GM23338 (cell line): ENCODE measurements around the gene WASL. TPM values are rescaled to one million over a fixed set of nuclear protein-coding genes. Genes with fewer than 3 reads are reported as not detected.
A peak's percentile ranks its signal among the peaks of the same experiment; 100 is the strongest.
"Not testable (repeated sequence)": the region's sequence is repeated elsewhere in the genome, so short reads cannot be mapped to it uniquely, and the experiment has no call there.

Experiments
- ATAC-seq: fragments of 200-7000 bp; cut with Tn5 transposase; 3 replicates; pipeline ENCODE4 v1.9.1; 2020
- DNase-seq: peaks from one replicate; pipeline ENCODE4 v3.0.0-alpha.2; 2015; ENCODE audit warnings: low spot score
- H2AFZ ChIP-seq: fragments of 200-600 bp; sonication (generic); 2 replicates; pipeline ENCODE4 v1.8.0; 2016; ENCODE audit warnings: antibody characterized with exemption, mild to moderate bottlenecking, moderate library complexity
- H3F3A ChIP-seq: fragments of 200-600 bp; sonication (generic); replicated peaks from 2 replicates; pipeline ENCODE4 v1.8.0; 2017; ENCODE audit warnings: antibody characterized with exemption, mixed run types, low read depth
- H3K27ac ChIP-seq: fragments of 200-600 bp; sonication (generic); 2 replicates; pipeline ENCODE4 v1.6.1; 2016; ENCODE audit warnings: low read depth
- H3K27me3 ChIP-seq: fragments of 200-600 bp; sonication (generic); 2 replicates; pipeline ENCODE4 v1.8.0; 2016; ENCODE audit warnings: mild to moderate bottlenecking, mixed run types, moderate library complexity; ENCODE audit not compliant: insufficient read depth
- H3K36me3 ChIP-seq: fragments of 200-600 bp; sonication (generic); 2 replicates; pipeline ENCODE4 v1.8.0; 2016; ENCODE audit warnings: mild to moderate bottlenecking; ENCODE audit not compliant: insufficient read depth
- H3K4me1 ChIP-seq: fragments of 200-600 bp; sonication (generic); 2 replicates; pipeline ENCODE4 v1.8.0; 2016; ENCODE audit warnings: mild to moderate bottlenecking, moderate library complexity; ENCODE audit not compliant: insufficient read depth
- H3K4me2 ChIP-seq: fragments of 200-600 bp; sonication (generic); 2 replicates; pipeline ENCODE4 v1.7.1; 2017; ENCODE audit warnings: mixed run types
- H3K4me3 ChIP-seq: fragments of 200-600 bp; sonication (generic); 2 replicates; pipeline ENCODE4 v1.6.1; 2016; ENCODE audit warnings: mixed run types
- H3K79me2 ChIP-seq: fragments of 200-600 bp; sonication (generic); replicated peaks from 2 replicates; pipeline ENCODE4 v1.8.0; 2017; ENCODE audit warnings: mild to moderate bottlenecking; ENCODE audit not compliant: insufficient read depth
- H3K9me2 ChIP-seq: fragments of 200-600 bp; sonication (generic); 2 replicates; pipeline ENCODE4 v1.8.0; 2017; ENCODE audit not compliant: insufficient read depth
- H4K20me1 ChIP-seq: fragments of 200-600 bp; sonication (generic); replicated peaks from 2 replicates; pipeline ENCODE4 v1.8.0; 2017; ENCODE audit warnings: mild to moderate bottlenecking; ENCODE audit not compliant: insufficient read depth
- H3K27ac Mint-ChIP-seq: 2 replicates; pipeline ENCODE4 v1.8.0; 2020; ENCODE audit warnings: inconsistent platforms, mild to moderate bottlenecking, moderate library complexity, mixed read lengths
- H3K27me3 Mint-ChIP-seq: 3 replicates; pipeline ENCODE4 v1.8.0; 2022; ENCODE audit warnings: low read depth, mild to moderate bottlenecking, moderate library complexity, mixed read lengths, inconsistent platforms; ENCODE audit not compliant: insufficient read depth, poor library complexity
- H3K36me3 Mint-ChIP-seq: 3 replicates; pipeline ENCODE4 v1.8.0; 2021; ENCODE audit warnings: low read depth, mild to moderate bottlenecking, inconsistent platforms, moderate library complexity, mixed read lengths
- H3K4me1 Mint-ChIP-seq: 3 replicates; pipeline ENCODE4 v1.8.0; 2020; ENCODE audit warnings: mild to moderate bottlenecking, inconsistent platforms, mixed read lengths
- H3K4me3 Mint-ChIP-seq: 3 replicates; pipeline ENCODE4 v1.8.0; 2021; ENCODE audit warnings: moderate library complexity, mild to moderate bottlenecking, inconsistent platforms, mixed read lengths
- H3K9me3 Mint-ChIP-seq: 3 replicates; pipeline ENCODE4 v1.8.0; 2020; ENCODE audit warnings: moderate library complexity, mild to moderate bottlenecking, inconsistent platforms, mixed read lengths
- CREB1 ChIP-seq: fragments of 250-450 bp; sonication (Bioruptor Pico); IDR thresholded peaks from 2 replicates; pipeline ENCODE4 v1.5.0; 2020; ENCODE audit warnings: low read depth, mild to moderate bottlenecking, moderate library complexity
- CTCF ChIP-seq, 2 experiments: fragments of 200-600 bp in 1 of 2; sonication (generic) in 1 of 2; conservative IDR thresholded peaks; 2 replicates each; pipeline versions ENCODE4 v1.5.1 to v1.6.1; 2016 to 2017; ENCODE audit warnings: antibody characterized with exemption in 2 of 2, low read depth in 2 of 2, mild to moderate bottlenecking in 2 of 2, moderate library complexity in 1 of 2
- ETS1 ChIP-seq: IDR thresholded peaks from 2 replicates; pipeline ENCODE4 v1.6.1; 2016; ENCODE audit warnings: antibody characterized with exemption
- EZH2 ChIP-seq: fragments of 200-600 bp; sonication (generic); IDR thresholded peaks from one replicate; pipeline ENCODE4 v1.8.0; 2017; ENCODE audit warnings: antibody characterized with exemption, mild to moderate bottlenecking, low read depth; ENCODE audit not compliant: unreplicated experiment
- EZH2phosphoT487 ChIP-seq: fragments of 200-600 bp; sonication (generic); IDR thresholded peaks from one replicate; pipeline ENCODE4 v1.8.1; 2018; ENCODE audit warnings: antibody characterized with exemption; ENCODE audit not compliant: unreplicated experiment
- JUNB ChIP-seq: IDR thresholded peaks from one replicate; pipeline ENCODE4 v1.6.1; 2016; ENCODE audit warnings: antibody characterized with exemption; ENCODE audit not compliant: unreplicated experiment
- NANOG ChIP-seq: IDR thresholded peaks from 2 replicates; pipeline ENCODE4 v1.6.1; 2016; ENCODE audit warnings: antibody characterized with exemption, borderline replicate concordance
- POLR2AphosphoS5 ChIP-seq: IDR thresholded peaks from 2 replicates; pipeline ENCODE4 v1.6.1; 2016; ENCODE audit warnings: antibody characterized with exemption, low read depth
- REST ChIP-seq: IDR thresholded peaks from one replicate; pipeline ENCODE4 v1.6.1; 2018; ENCODE audit warnings: antibody characterized with exemption; ENCODE audit not compliant: unreplicated experiment
- ZNF114 ChIP-seq: fragments of 250-450 bp; sonication (Bioruptor Pico); IDR thresholded peaks from 2 replicates; pipeline ENCODE4 v1.5.0; 2020; ENCODE audit warnings: mild to moderate bottlenecking, moderate library complexity
- ZNF331 ChIP-seq: fragments of 250-450 bp; sonication (Bioruptor Pico); IDR thresholded peaks from 2 replicates; pipeline ENCODE4 v1.5.0; 2020; ENCODE audit warnings: low read depth, mild to moderate bottlenecking, moderate library complexity
- polyA plus RNA-seq: library from polyadenylated mRNA; unstranded; fragments of >200 nt; fragmentation: Nextera tagmentation; extraction: Ambion mirVana; gene quantifications from 2 replicates; pipeline ENCODE4 v1.2.1, GENCODE V29; 2016
- total RNA-seq: library from RNA; depleted of rRNA; stranded (reverse); fragments of >200 nt; shearing (Covaris generic); gene quantifications from 2 replicates; pipeline ENCODE4 v1.2.3, GENCODE V29; 2014

WASL gene
- total and polyA plus RNA-seq, 2 experiments from 2014 or later, result 36.4 to 45.3 TPM

- H3K9me2 ChIP-seq, H3K36me3 ChIP-seq, H3K4me3 ChIP-seq, ATAC-seq, H3K27me3 Mint-ChIP-seq, DNase-seq, H2AFZ ChIP-seq, H3F3A ChIP-seq, H4K20me1 ChIP-seq, H3K4me3 Mint-ChIP-seq, H3K9me3 Mint-ChIP-seq, H3K27me3 ChIP-seq, H3K79me2 ChIP-seq, H3K36me3 Mint-ChIP-seq: not testable (repeated sequence)
- peaks cover 48% of the 10 kb centered on the region for H3K4me1 ChIP-seq
- H3K4me2 ChIP-seq, result peak overlapping the region; percentile 36; the same call in 1 of the 2 replicates
- Mint-ChIP-seq H3K27ac (peak overlapping the region; percentile 24; the same call in 1 of the 2 replicates), H3K4me1 (peaks cover 13% of the 10 kb centered on the region)
- peak overlapping the region; percentile 99 for H3K27ac ChIP-seq
These were observed 31.7 kb upstream of the WASL start for GRCh38 chr7:123780472-123780871.

GRCh38 chr7:123774496-123774895 is 25.7 kb upstream of the WASL start:
- H4K20me1 ChIP-seq, result no peaks in the 10 kb centered on the region
- TF ChIP-seq ZNF331 (no peak), CTCF (conservative IDR thresholded peaks at IDR 0.05; ENCODE audit: low read depth in 2 of 2) (no peak), POLR2AphosphoS5 (no peak), CREB1 (CRISPR knock-in tag) (no peak), EZH2 (no peak)
- no peaks in the 10 kb centered on the region for H3K27me3 ChIP-seq
- H3K9me2 ChIP-seq, result no peaks in the 10 kb centered on the region
- DNase-seq (peak; percentile 30), ATAC-seq (no peak)
- H3K4me1 ChIP-seq, result peaks cover 32% of the 10 kb centered on the region
- H3F3A ChIP-seq, result no peaks in the 10 kb centered on the region
- H3K4me2 ChIP-seq, result no peak overlapping the region
- no peak overlapping the region for H3K4me3 ChIP-seq
- no peak overlapping the region; the same call in 1 of the 2 replicates for H2AFZ ChIP-seq
- Mint-ChIP-seq H3K9me3 (no peaks in the 10 kb centered on the region), H3K27ac (no peak overlapping the region), H3K27me3 (no peaks in the 10 kb centered on the region), H3K36me3 (no peaks in the 10 kb centered on the region), H3K4me1 (peaks cover 16% of the 10 kb centered on the region), H3K4me3 (no peak overlapping the region)
- no peak overlapping the region for H3K27ac ChIP-seq
- H3K36me3 ChIP-seq, result no peaks in the 10 kb centered on the region
- H3K79me2 ChIP-seq, result no peaks in the 10 kb centered on the region

- Histone ChIP-seq H3K79me2 (no peaks in the 10 kb centered on the region), H3K27ac (no peak overlapping the region), H2AFZ (no peak overlapping the region), H4K20me1 (no peaks in the 10 kb centered on the region), H3K36me3 (no peaks in the 10 kb centered on the region), H3K9me2 (no peaks in the 10 kb centered on the region), H3K4me2 (no peak overlapping the region), H3F3A (no peaks in the 10 kb centered on the region), H3K27me3 (no peaks in the 10 kb centered on the region), H3K4me3 (no peak overlapping the region), H3K4me1 (peaks cover 28% of the 10 kb centered on the region)
- Mint-ChIP-seq H3K9me3 (no peaks in the 10 kb centered on the region), H3K27ac (no peak overlapping the region), H3K36me3 (no peaks in the 10 kb centered on the region), H3K4me1 (peaks cover 15% of the 10 kb centered on the region), H3K4me3 (no peak overlapping the region), H3K27me3 (no peaks in the 10 kb centered on the region)
- TF ChIP-seq ZNF114 (CRISPR knock-in tag), result no peak
- TF ChIP-seq CREB1 (CRISPR knock-in tag), result no peak
- TF ChIP-seq EZH2, result no peak
- TF ChIP-seq NANOG, result no peak
- TF ChIP-seq REST, result no peak
- no peak for TF ChIP-seq ETS1
- no peak for TF ChIP-seq ZNF331
- TF ChIP-seq JUNB, result no peak
- TF ChIP-seq EZH2phosphoT487, result no peak
- no peak for ATAC-seq
- DNase-seq, result no peak
These were observed 24.7 kb upstream of the WASL start for GRCh38 chr7:123773481-123773880.
